Fibroblast of the aortic adventitia (primary cell): Measurements from ENCODE around the gene CHCHD6. TPM values are rescaled to one million over a fixed set of nuclear protein-coding genes. Genes with fewer than 3 reads are reported as not detected.
A peak's percentile ranks its signal among the peaks of the same experiment; 100 is the strongest.

ENCODE experiments used
- DNase-seq: peaks from one replicate; pipeline ENCODE4 v3.0.0-alpha.2; 2010; ENCODE audit warnings: low read depth
- H3K4me3 ChIP-seq: 2 replicates; pipeline ENCODE4 v1.5.1; 2011; ENCODE audit warnings: low read depth, mild to moderate bottlenecking, control low read depth, low read length, moderate library complexity
- total RNA-seq: library from RNA; depleted of rRNA; stranded (reverse); fragments of >200 nt; gene quantifications from 2 replicates; pipeline ENCODE4 v1.2.3, GENCODE V29; 2012; ENCODE audit warnings: low replicate concordance
- TF ChIP-seq, protein P1 (sequence below): IDR thresholded peaks from 2 replicates; pipeline ENCODE4 v1.5.1; 2011; ENCODE audit warnings: mild to moderate bottlenecking, low read length, control low read depth, inconsistent platforms; ENCODE audit not compliant: insufficient read depth

CHCHD6 gene
- total RNA-seq, 1 donor, result 10.8 TPM

DNA sequence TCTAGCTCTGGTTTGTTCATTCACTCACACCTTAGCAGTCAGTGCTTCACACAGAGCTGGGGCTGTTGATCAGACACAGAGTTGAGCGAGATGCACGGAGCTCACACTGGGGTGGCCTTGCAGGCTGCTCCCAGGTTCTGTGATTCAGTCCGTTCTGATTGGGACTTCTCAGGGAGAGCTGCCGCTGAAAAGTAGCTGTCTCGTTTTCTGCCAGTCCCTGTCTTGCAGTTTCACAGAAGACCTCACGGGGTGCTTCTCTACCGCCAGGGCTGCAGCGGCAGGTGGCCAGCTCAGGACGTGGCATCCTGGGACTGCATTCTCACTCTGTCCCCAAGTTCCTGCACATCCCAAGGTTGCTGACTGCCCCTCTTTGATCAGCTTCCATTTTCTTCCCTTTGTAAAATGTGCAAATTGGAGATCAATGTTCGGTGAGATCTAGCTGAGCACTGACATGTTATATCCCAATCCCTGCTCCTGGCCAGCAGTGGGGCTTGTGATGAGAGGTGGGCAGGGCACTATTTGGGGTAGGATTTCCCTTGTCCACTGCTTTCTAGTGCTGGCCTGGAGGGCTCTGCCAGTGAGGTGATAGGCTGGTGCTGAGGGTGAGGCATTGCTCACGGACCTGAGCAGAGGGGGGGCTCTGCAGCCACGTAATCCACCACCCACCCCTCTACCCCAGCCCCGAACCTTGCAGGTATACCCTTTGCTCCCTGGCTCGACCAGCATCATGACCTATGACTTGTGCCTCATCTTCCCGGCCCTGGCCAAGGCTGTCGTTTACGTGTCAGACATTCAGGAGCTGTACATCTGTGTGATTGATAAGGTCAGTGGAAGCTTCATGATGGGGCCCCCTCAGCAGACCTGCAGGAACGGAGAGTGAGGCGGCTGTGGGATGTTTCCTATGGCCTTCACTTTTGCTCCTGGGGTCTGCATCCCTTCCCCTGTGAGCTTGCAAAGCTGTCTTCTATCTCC, 43.8 kb upstream of the CHCHD6 start:
- no peak overlapping the region for H3K4me3 ChIP-seq
- TF ChIP-seq, protein P1, sequence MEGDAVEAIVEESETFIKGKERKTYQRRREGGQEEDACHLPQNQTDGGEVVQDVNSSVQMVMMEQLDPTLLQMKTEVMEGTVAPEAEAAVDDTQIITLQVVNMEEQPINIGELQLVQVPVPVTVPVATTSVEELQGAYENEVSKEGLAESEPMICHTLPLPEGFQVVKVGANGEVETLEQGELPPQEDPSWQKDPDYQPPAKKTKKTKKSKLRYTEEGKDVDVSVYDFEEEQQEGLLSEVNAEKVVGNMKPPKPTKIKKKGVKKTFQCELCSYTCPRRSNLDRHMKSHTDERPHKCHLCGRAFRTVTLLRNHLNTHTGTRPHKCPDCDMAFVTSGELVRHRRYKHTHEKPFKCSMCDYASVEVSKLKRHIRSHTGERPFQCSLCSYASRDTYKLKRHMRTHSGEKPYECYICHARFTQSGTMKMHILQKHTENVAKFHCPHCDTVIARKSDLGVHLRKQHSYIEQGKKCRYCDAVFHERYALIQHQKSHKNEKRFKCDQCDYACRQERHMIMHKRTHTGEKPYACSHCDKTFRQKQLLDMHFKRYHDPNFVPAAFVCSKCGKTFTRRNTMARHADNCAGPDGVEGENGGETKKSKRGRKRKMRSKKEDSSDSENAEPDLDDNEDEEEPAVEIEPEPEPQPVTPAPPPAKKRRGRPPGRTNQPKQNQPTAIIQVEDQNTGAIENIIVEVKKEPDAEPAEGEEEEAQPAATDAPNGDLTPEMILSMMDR, result peak; percentile 31
- DNase-seq, result no peak

GRCh38 chr3:126661532-126662364, 42.3 kb upstream of the CHCHD6 start:
- H3K4me3 ChIP-seq, result no peak overlapping the region
- DNase-seq, result no peak
- TF ChIP-seq, protein P1, result no peak

- no peak for DNase-seq
- TF ChIP-seq, protein P1, result no peak
- no peak overlapping the region for H3K4me3 ChIP-seq
Measured at GRCh38 chr3:126663257-126663656, 40.8 kb upstream of the CHCHD6 start.

DNA sequence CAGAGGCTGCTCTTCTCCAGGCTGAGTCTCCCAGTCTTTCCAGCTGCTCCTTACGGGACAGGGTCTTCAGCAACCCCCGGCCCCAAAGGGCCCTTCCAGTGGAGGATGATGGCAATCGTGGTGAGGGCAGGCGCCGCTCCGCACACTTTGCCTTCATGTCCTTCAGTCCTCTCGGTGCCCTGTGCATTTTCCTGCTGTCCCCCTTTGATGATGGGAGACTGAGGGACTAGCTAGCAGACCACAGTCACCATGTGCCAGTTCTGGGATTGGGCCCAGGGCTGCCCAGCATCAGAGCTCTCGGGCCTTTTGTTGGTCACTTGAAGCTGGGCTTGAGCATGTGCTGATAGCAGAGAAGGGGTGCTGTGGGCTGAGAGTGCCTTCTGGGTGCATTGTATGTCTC, 40.3 kb upstream of the CHCHD6 start:
- no peak overlapping the region for H3K4me3 ChIP-seq
- TF ChIP-seq, protein P1, result no peak
- no peak for DNase-seq

DNA sequence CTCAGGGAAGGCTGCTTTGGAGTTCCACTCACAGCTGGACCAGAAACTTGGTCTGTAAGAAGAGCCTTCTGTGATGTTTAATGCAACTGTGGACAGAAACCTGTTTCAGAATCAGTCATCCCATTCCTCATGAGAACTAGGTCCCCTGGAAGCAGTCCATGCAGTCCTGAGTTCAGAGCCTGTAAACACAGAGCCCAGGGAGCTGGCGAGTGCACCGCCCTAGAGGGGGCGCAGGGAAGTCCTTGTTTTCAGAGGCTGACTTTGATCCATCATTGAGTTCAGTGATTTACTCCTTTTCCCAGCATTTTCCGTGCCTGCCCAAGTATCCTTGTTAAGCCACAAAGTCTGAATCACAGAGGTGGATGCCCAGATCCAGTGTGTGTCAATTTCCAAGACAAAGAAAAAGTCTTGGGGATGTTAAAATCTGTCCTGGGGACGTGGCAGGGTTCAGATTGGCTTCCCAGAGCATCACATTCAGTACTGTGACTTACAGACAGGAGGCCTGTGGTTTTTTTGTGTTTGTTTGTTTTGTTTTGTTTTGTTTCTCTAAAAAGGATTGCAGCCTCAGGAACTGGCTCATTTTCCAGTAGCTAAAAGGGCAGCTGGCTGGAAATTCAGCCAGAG, 39.3 kb upstream of the CHCHD6 start:
- peak; percentile 50 for DNase-seq
- no peak overlapping the region for H3K4me3 ChIP-seq
- TF ChIP-seq, protein P1, result peak; percentile 36

DNA sequence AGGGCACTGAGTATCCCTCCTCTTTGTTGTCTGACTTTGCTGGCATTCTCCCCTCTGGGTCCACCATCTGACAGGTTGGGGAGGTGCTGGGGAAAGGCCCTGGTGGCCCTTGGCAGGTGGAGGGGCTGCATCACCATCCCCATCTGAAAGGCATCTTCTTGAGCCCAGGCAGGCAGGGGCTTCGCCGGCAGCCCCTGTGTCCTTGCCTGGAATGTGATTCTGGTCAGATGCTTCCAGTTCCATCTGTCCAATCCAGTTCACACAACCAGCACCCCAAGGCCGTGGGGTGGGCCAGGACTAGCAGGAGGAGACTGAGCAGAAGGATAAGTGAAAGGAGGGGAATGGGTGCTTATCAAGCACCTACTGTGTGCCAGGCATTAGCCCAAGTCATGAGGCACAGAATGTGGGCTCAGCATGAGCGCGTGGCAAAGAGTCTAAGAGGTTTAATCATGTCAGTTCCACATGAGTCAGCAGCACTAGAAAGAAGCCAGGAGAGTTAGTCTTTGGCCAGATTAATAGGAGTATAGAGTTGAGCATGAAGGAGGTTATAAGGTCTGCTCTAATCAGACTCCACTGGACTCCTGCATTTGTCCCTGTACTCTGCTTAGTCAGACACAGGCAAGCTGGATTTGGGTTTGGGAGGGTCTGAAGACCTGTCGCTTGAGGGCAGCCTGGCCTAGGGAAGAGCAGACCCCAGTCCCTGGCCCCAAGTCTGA, 38.7 kb upstream of the CHCHD6 start:
- TF ChIP-seq, protein P1, result no peak
- no peak for DNase-seq
- H3K4me3 ChIP-seq, result no peak overlapping the region
